PFSK-1 (cell line): Measurements from ENCODE around the gene ACTN1.

Experiments
- FOXP2 ChIP-seq: optimal IDR thresholded peaks from 2 replicates; pipeline ENCODE3; 2011; ENCODE audit warnings: borderline replicate concordance, control low read depth, inconsistent platforms; ENCODE audit not compliant: insufficient read depth; ENCODE audit errors: extremely low read length, extremely low read depth
- POLR2AphosphoS5 ChIP-seq: IDR thresholded peaks from 2 replicates; pipeline ENCODE4 v1.6.1; 2012; ENCODE audit warnings: low read depth, mild to moderate bottlenecking, control low read depth, low read length, moderate library complexity
- SIN3A ChIP-seq: IDR thresholded peaks from 2 replicates; pipeline ENCODE4 v1.6.1; 2012; ENCODE audit warnings: mild to moderate bottlenecking, low read length, moderate library complexity, borderline replicate concordance; ENCODE audit not compliant: insufficient read depth
- TAF1 ChIP-seq: IDR thresholded peaks from 2 replicates; pipeline ENCODE4 v1.6.1; 2012; ENCODE audit warnings: low read length, control low read depth, borderline replicate concordance; ENCODE audit not compliant: insufficient read depth
- TF ChIP-seq, protein P1 (sequence below), 2 experiments: IDR thresholded peaks; 2 replicates each; pipeline versions ENCODE4 v1.6.1 to v1.8.0; 2011 to 2012; ENCODE audit warnings: low read depth in 2 of 2, low read length in 2 of 2, control low read depth in 1 of 2, inconsistent platforms in 1 of 2, mild to moderate bottlenecking in 1 of 2, moderate library complexity in 1 of 2; ENCODE audit not compliant: insufficient read depth in 1 of 2

Gene ACTN1

DNA sequence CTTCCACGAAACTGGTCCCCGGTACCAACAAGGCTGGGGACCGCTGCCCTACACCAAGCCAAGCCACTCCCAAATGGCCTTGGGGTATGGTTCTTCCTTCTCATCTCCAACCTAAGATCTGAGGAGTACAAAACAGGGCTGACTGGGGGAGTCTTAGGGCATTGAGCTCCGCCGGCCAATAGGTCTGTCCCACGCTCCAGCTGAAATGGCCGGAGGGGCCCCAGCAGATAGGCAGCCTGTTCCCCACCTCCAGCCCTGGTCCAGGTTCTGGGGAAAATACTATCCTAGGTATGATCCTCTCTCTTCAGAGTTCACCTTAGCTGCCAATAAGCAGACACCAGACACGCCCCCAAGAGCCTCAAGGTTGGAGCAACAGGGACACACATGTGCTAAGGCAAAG is 90.2 kb downstream of the ACTN1 start:
- TF ChIP-seq TAF1 (no peak), SIN3A (no peak), POLR2AphosphoS5 (no peak), FOXP2 (no peak)
- TF ChIP-seq, protein P1, sequence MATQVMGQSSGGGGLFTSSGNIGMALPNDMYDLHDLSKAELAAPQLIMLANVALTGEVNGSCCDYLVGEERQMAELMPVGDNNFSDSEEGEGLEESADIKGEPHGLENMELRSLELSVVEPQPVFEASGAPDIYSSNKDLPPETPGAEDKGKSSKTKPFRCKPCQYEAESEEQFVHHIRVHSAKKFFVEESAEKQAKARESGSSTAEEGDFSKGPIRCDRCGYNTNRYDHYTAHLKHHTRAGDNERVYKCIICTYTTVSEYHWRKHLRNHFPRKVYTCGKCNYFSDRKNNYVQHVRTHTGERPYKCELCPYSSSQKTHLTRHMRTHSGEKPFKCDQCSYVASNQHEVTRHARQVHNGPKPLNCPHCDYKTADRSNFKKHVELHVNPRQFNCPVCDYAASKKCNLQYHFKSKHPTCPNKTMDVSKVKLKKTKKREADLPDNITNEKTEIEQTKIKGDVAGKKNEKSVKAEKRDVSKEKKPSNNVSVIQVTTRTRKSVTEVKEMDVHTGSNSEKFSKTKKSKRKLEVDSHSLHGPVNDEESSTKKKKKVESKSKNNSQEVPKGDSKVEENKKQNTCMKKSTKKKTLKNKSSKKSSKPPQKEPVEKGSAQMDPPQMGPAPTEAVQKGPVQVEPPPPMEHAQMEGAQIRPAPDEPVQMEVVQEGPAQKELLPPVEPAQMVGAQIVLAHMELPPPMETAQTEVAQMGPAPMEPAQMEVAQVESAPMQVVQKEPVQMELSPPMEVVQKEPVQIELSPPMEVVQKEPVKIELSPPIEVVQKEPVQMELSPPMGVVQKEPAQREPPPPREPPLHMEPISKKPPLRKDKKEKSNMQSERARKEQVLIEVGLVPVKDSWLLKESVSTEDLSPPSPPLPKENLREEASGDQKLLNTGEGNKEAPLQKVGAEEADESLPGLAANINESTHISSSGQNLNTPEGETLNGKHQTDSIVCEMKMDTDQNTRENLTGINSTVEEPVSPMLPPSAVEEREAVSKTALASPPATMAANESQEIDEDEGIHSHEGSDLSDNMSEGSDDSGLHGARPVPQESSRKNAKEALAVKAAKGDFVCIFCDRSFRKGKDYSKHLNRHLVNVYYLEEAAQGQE (IDR thresholded peaks at IDR 0.05; ENCODE audit: insufficient read depth in 1 of 2, low read depth in 2 of 2, low read length in 2 of 2), result no peak

DNA sequence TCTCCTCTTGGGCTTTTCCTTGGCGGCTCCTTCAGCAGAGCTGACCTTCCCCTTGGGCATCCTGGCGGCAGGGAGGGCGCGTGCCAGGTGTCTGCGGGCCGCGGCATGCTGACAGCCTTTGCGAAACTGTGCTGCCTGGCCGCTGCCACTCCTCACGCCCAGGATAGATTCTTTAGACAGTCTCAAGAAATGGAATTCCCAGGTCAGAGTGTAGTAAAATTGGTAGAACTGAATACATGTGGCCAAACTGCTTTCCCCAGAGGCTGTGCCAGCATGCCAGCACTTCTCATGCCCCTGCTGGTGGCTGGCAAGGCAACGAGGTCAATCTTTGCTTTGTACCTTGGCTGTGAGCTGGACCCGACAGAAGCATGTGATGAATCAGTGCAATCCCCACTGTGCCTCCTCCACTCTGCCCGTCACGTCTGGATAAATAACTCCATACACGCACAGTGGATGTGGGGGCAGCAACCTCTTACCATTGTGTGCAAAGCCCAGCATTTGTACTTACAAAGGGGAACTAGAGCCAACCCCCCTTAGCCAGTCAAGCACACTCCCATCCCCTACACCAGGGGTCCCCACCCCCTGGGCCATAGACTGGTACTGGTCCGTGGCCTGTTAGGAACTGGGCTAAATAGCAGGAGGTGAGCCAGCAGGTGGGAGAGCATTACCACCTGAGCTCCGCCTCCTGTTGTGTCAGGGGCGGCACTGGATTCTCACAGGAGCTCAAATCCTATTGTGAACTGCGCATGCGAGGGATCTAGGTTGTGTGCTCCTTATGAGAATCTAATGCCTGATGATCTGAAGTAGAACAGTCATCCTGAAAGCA is 90.9 kb downstream of the ACTN1 start:
- no peak for TF ChIP-seq POLR2AphosphoS5
- no peak for TF ChIP-seq FOXP2
- no peak for TF ChIP-seq SIN3A
- TF ChIP-seq TAF1, result no peak
- TF ChIP-seq, protein P1 (IDR thresholded peaks at IDR 0.05; ENCODE audit: insufficient read depth in 1 of 2, low read depth in 2 of 2, low read length in 2 of 2), result no peak

DNA sequence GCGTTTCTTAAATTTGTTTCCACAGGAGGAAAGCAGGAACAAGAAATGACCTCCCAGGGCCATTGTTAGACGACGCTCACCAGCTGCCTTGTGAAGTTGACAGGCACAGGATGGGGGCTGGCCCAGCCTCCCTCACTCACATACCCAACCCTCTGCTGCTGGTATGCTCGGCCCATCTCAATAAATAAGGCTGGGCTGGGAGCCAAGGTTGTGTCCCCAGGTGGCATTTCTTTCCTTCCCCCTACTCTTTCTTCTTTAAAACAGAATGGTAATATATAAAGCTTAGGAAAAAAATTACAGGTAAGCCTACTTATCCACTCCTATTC is 93.0 kb downstream of the ACTN1 start:
- TF ChIP-seq, protein P1 (IDR thresholded peaks at IDR 0.05; ENCODE audit: insufficient read depth in 1 of 2, low read depth in 2 of 2, low read length in 2 of 2), result no peak
- TF ChIP-seq FOXP2 (no peak), POLR2AphosphoS5 (no peak), TAF1 (no peak), SIN3A (no peak)

DNA sequence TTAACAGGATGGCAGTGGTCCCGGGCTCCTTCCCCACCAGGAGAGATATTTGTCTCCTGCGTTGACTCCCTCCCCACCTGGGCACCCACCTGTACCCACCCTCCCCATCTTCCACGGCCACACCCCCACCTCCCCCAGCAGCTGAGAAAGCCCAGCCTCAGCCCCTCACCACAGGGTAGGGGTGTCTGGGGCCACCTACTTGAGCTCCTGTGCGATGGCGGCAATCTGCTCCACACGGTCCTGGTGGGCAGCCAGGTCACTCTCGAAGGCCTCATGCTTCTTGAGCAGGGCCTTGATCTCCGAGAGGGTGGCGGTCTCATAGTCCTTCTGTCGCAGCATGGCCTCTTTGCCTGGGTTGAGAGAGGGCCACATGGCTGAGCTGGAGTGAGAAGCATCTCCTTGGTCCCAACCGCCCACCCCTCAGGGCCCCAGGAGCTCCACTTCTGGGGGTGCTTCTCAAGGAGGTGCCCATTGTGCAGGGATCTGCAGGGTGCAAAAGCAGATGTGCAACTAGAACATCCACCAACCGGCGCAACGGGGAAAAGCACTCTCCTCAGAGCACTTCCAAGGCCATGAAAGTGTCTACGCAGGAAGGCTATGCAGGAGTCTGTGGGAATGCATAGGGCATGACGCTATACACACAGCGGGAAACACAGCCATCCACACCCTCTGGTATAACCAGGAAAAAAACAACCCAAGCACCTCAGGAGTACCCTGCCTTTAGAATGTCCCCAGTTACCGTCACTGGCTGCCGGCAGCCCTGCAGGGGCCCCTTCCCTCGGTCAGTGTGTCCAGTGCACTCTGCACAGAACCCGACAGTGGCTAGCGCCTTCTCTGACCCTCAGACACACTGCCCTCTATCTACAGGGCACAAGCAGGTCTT is 93.6 kb downstream of the ACTN1 start:
- TF ChIP-seq, protein P1 (IDR thresholded peaks at IDR 0.05; ENCODE audit: insufficient read depth in 1 of 2, low read depth in 2 of 2, low read length in 2 of 2), result no peak
- TF ChIP-seq SIN3A (no peak), TAF1 (no peak), POLR2AphosphoS5 (no peak), FOXP2 (no peak)
